ENCODE measurements around the gene KCNK7. TPM values are rescaled to one million over a fixed set of nuclear protein-coding genes. Genes with fewer than 3 reads are reported as not detected.

Gene KCNK7
- total RNA-seq, 1 experiment from 2014 or later: 0.61 TPM

- TF ChIP-seq EZH2 (IDR thresholded peaks at IDR 0.05) (no peak), CBX3 (IDR thresholded peaks at IDR 0.05; ENCODE audit: low read depth) (no peak)
Measured at GRCh38 chr11:65629579-65629978, 34.0 kb upstream of the KCNK7 start (continued).

GRCh38 chr11:65627202-65627601 lies 31.6 kb upstream of the KCNK7 start:
- no peak overlapping the region for H3K4me3 ChIP-seq (replicated peaks in 1 of 2; ENCODE audit: low read depth in 1 of 2, low read length in 2 of 2)
- ChIA-PET CTCF (no interaction called here), RAD21 (ENCODE audit: low non-redundant PET in 1 of 2, low total read pairs in 2 of 2, uncharacterized antibody in 2 of 2, unreplicated experiment in 2 of 2) (no interaction called here), POLR2A (no interaction called here)
- H3K36me3 ChIP-seq (ENCODE audit: control insufficient read depth in 1 of 2, insufficient read depth in 2 of 2, low read length in 2 of 2): peaks cover 26 to 37% of the 10 kb centered on the region in 2 experiments; a peak in 3 of 4 replicates
- no peaks in the 10 kb centered on the region for H4K20me1 ChIP-seq (ENCODE audit: insufficient read depth)
- ATAC-seq: no peak
- H3K4me1 ChIP-seq (ENCODE audit: control insufficient read depth in 1 of 2, insufficient read depth in 2 of 2, low read length in 2 of 2): no peaks in the 10 kb centered on the region
- no peak for DNase-seq (ENCODE audit: low read depth, low spot score)
- no peak overlapping the region for H3K27ac ChIP-seq (ENCODE audit: low read depth, low read length)
- no peak for TF ChIP-seq CTCF (IDR thresholded peaks at IDR 0.05 in 2 of 3, conservative IDR thresholded peaks at IDR 0.05 in 1 of 3; ENCODE audit: borderline replicate concordance in 1 of 3, insufficient read depth in 1 of 3, low read depth in 2 of 3, low read length in 2 of 3)
- H3K9ac ChIP-seq (ENCODE audit: low read length): no peak overlapping the region
- H3K9me3 ChIP-seq (ENCODE audit: control insufficient read depth in 1 of 2, insufficient read depth in 1 of 2, low read depth in 1 of 2, low read length in 2 of 2): no peaks in the 10 kb centered on the region
- no peaks in the 10 kb centered on the region for H3K9me2 ChIP-seq (ENCODE audit: insufficient read depth)
- H3K79me2 ChIP-seq (ENCODE audit: insufficient read depth, low read length): no peaks in the 10 kb centered on the region
- no TSS peak for BruUV-seq (replicated peaks)
- no peak overlapping the region for H2AFZ ChIP-seq (ENCODE audit: low read depth, low read length, poor library complexity, severe bottlenecking)
- intact Hi-C loops (cut with micrococcal nuclease): no loop called here
- no peak overlapping the region for H3K4me2 ChIP-seq (ENCODE audit: low read length)
- no peaks in the 10 kb centered on the region for H3K27me3 ChIP-seq (ENCODE audit: insufficient read depth, low read length)

- Histone ChIP-seq H3K36me3 (ENCODE audit: control insufficient read depth in 1 of 2, insufficient read depth in 2 of 2, low read length in 2 of 2) (peaks cover 23 to 31% of the 10 kb centered on the region in 2 experiments; a peak in 3 of 4 replicates), H3K27me3 (ENCODE audit: insufficient read depth, low read length) (no peaks in the 10 kb centered on the region), H3K9me2 (ENCODE audit: insufficient read depth) (no peaks in the 10 kb centered on the region), H3K4me3 (replicated peaks in 1 of 2; ENCODE audit: low read depth in 1 of 2, low read length in 2 of 2) (no peak overlapping the region), H3K27ac (ENCODE audit: low read depth, low read length) (no peak overlapping the region; the same call in 1 of the 2 replicates), H3K9me3 (ENCODE audit: control insufficient read depth in 1 of 2, insufficient read depth in 1 of 2, low read depth in 1 of 2, low read length in 2 of 2) (no peaks in the 10 kb centered on the region), H2AFZ (ENCODE audit: low read depth, low read length, poor library complexity, severe bottlenecking) (no peak overlapping the region), H3K79me2 (ENCODE audit: insufficient read depth, low read length) (no peaks in the 10 kb centered on the region), H3K4me1 (ENCODE audit: control insufficient read depth in 1 of 2, insufficient read depth in 2 of 2, low read length in 2 of 2) (no peaks in the 10 kb centered on the region), H3K9ac (ENCODE audit: low read length) (no peak overlapping the region), H4K20me1 (ENCODE audit: insufficient read depth) (no peaks in the 10 kb centered on the region), H3K4me2 (ENCODE audit: low read length) (no peak overlapping the region)
- ATAC-seq (peak; percentile 79), DNase-seq (ENCODE audit: low read depth, low spot score) (no peak)
- ChIA-PET CTCF (interaction anchor here (1.3 to 1.6 kb wide), 3 partner anchors 10 to 144 kb away, joined by 4 to 6 read pairs (median 4); partner anchors contain the start of genes PCNX3 and SIPA1), RAD21 (ENCODE audit: low non-redundant PET in 1 of 2, low total read pairs in 2 of 2, uncharacterized antibody in 2 of 2, unreplicated experiment in 2 of 2) (interaction anchor here in 1 of 2 experiments (0.6 to 0.8 kb wide), 2 partner anchors 38 to 70 kb away, joined by 3 to 6 read pairs; no protein-coding TSS in a partner anchor), POLR2A (interaction anchor here (0.9 kb wide), 1 partner anchor 11 kb away, joined by 3 read pairs; the partner anchor contains the start of gene PCNX3)
- no TSS peak for BruUV-seq (replicated peaks)
- intact Hi-C loops (cut with micrococcal nuclease): no loop called here
- TF ChIP-seq CBX3 (IDR thresholded peaks at IDR 0.05; ENCODE audit: low read depth) (no peak), SIN3A (IDR thresholded peaks at IDR 0.05; ENCODE audit: low read depth) (no peak), ZFX (IDR thresholded peaks at IDR 0.05) (no peak), CTCF (IDR thresholded peaks at IDR 0.05 in 2 of 3, conservative IDR thresholded peaks at IDR 0.05 in 1 of 3; ENCODE audit: borderline replicate concordance in 1 of 3, insufficient read depth in 1 of 3, low read depth in 2 of 3, low read length in 2 of 3) (peak; percentile 49 to 60 (median 51); a peak in 5 of 6 replicates), EZH2phosphoT487 (IDR thresholded peaks at IDR 0.05; ENCODE audit: borderline replicate concordance) (no peak), POLR2A (IDR thresholded peaks at IDR 0.05; ENCODE audit: borderline replicate concordance, extremely low read depth, insufficient read depth, insufficient read length) (no peak), RAD21 (IDR thresholded peaks at IDR 0.05; ENCODE audit: low read depth) (peak; percentile 68), ZBTB33 (IDR thresholded peaks at IDR 0.05; ENCODE audit: extremely low read depth, insufficient replicate concordance, low read length) (no peak)
Measured at GRCh38 chr11:65625628-65626342, 30.2 kb upstream of the KCNK7 start.
